ENCODE results near the gene PALM.
"Not testable (repeated sequence)": the region's sequence is repeated elsewhere in the genome, so short reads cannot be mapped to it uniquely, and the experiment has no call there.

Gene PALM

GRCh38 chr19:720345-721160 is 11.8 kb downstream of the PALM start:
- DNase-seq (ENCODE audit: low read depth in 1 of 2, low spot score in 1 of 2), result no peak
- in situ Hi-C loops (cut with HindIII; ENCODE audit: low pct_unique_long_range_greater_than_20kb, low sequenced_read_pairs), result no loop called here
- TF ChIP-seq JUND (IDR thresholded peaks at IDR 0.05; ENCODE audit: low read depth), result no peak

GRCh38 chr19:722553-723101 is 13.9 kb downstream of the PALM start:
- DNase-seq (ENCODE audit: low read depth in 1 of 2, low spot score in 1 of 2), result no peak
- TF ChIP-seq JUND (IDR thresholded peaks at IDR 0.05; ENCODE audit: low read depth), result no peak
- in situ Hi-C loops (cut with HindIII; ENCODE audit: low pct_unique_long_range_greater_than_20kb, low sequenced_read_pairs), result no loop called here

GRCh38 chr19:723247-723646 is 14.5 kb downstream of the PALM start:
- in situ Hi-C loops (cut with HindIII; ENCODE audit: low pct_unique_long_range_greater_than_20kb, low sequenced_read_pairs), result no loop called here
- DNase-seq (ENCODE audit: low read depth in 1 of 2, low spot score in 1 of 2), result no peak
- no peak for TF ChIP-seq JUND (IDR thresholded peaks at IDR 0.05; ENCODE audit: low read depth)

- in situ Hi-C loops (cut with HindIII; ENCODE audit: low pct_unique_long_range_greater_than_20kb, low sequenced_read_pairs), result no loop called here
- no peak for TF ChIP-seq JUND (IDR thresholded peaks at IDR 0.05; ENCODE audit: low read depth)
- no peak for DNase-seq (ENCODE audit: low read depth in 1 of 2, low spot score in 1 of 2)
These were observed 15.0 kb downstream of the PALM start for GRCh38 chr19:723714-724113.

GRCh38 chr19:725461-726089 is 16.8 kb downstream of the PALM start:
- in situ Hi-C loops (cut with HindIII; ENCODE audit: low pct_unique_long_range_greater_than_20kb, low sequenced_read_pairs), result no loop called here
- no peak for TF ChIP-seq JUND (IDR thresholded peaks at IDR 0.05; ENCODE audit: low read depth)
- DNase-seq (ENCODE audit: low read depth in 1 of 2, low spot score in 1 of 2), result no peak

- in situ Hi-C loops (cut with HindIII; ENCODE audit: low pct_unique_long_range_greater_than_20kb, low sequenced_read_pairs), result no loop called here
- no peak for TF ChIP-seq JUND (IDR thresholded peaks at IDR 0.05; ENCODE audit: low read depth)
- no peak for DNase-seq (ENCODE audit: low read depth in 1 of 2, low spot score in 1 of 2)
These were observed 18.5 kb downstream of the PALM start for GRCh38 chr19:726993-727956.

- DNase-seq (ENCODE audit: low read depth in 1 of 2, low spot score in 1 of 2), result no peak
- no peak for TF ChIP-seq JUND (IDR thresholded peaks at IDR 0.05; ENCODE audit: low read depth)
- in situ Hi-C loops (cut with HindIII; ENCODE audit: low pct_unique_long_range_greater_than_20kb, low sequenced_read_pairs), result no loop called here
These were observed 19.3 kb downstream of the PALM start for GRCh38 chr19:728011-728410.

GRCh38 chr19:729564-729963 is 20.8 kb downstream of the PALM start:
- in situ Hi-C loops (cut with HindIII; ENCODE audit: low pct_unique_long_range_greater_than_20kb, low sequenced_read_pairs); DNase-seq (ENCODE audit: low read depth in 1 of 2, low spot score in 1 of 2): not testable (repeated sequence)

- DNase-seq (ENCODE audit: low read depth in 1 of 2, low spot score in 1 of 2), result no peak
- in situ Hi-C loops (cut with HindIII; ENCODE audit: low pct_unique_long_range_greater_than_20kb, low sequenced_read_pairs), result no loop called here
- no peak for TF ChIP-seq JUND (IDR thresholded peaks at IDR 0.05; ENCODE audit: low read depth)
These were observed 21.4 kb downstream of the PALM start for GRCh38 chr19:729965-730668.

GRCh38 chr19:731000-731399 is 22.3 kb downstream of the PALM start:
- no peak for DNase-seq (ENCODE audit: low read depth in 1 of 2, low spot score in 1 of 2)
- in situ Hi-C loops (cut with HindIII; ENCODE audit: low pct_unique_long_range_greater_than_20kb, low sequenced_read_pairs), result no loop called here
- no peak for TF ChIP-seq JUND (IDR thresholded peaks at IDR 0.05; ENCODE audit: low read depth)

GRCh38 chr19:732148-733069 is 23.7 kb downstream of the PALM start:
- no peak for DNase-seq (ENCODE audit: low read depth in 1 of 2, low spot score in 1 of 2)
- TF ChIP-seq JUND (IDR thresholded peaks at IDR 0.05; ENCODE audit: low read depth), result no peak
- in situ Hi-C loops (cut with HindIII; ENCODE audit: low pct_unique_long_range_greater_than_20kb, low sequenced_read_pairs), result no loop called here

Measured in T47D (cell line).